Measurements from ENCODE around the gene NUTF2.
"Not testable (repeated sequence)": the region's sequence is repeated elsewhere in the genome, so short reads cannot be mapped to it uniquely, and the experiment has no call there.

The NUTF2 gene

DNA sequence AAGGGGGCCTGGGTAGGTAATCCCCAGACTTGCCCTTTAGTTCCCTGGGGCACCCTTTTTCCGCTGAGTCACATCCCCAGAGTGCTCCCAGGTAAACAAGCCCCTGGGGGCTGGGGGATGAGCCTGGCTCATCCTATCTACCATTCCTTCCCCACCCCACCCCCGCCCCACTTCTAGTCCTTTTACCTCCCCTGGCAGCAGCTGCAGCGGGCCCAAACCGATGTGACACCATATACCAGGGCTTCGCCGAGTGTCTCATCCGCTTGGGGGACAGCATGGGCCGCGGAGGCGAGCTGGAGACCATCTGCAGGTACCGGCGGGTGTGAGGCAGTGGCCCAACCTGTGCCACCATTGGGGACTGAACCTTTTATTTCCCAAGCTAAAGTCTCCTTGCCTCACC, 38.8 kb downstream of the NUTF2 start:
- no peak for DNase-seq (ENCODE audit: low read depth)

DNA sequence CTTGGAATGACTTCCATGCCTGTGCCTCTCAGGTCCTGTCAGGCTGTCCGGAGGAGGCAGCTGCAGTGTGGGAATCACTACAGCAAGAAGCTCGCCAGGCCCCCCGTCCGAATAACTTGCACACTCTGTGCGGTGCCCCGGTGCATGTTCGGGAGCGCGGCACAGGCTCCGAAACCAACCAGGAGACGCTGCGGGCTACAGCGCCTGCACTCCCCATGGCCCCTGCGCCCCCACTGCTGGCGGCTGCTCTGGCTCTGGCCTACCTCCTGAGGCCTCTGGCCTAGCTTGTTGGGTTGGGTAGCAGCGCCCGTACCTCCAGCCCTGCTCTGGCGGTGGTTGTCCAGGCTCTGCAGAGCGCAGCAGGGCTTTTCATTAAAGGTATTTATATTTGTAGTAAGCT, 39.2 kb downstream of the NUTF2 start:
- DNase-seq (ENCODE audit: low read depth) = no peak

DNA sequence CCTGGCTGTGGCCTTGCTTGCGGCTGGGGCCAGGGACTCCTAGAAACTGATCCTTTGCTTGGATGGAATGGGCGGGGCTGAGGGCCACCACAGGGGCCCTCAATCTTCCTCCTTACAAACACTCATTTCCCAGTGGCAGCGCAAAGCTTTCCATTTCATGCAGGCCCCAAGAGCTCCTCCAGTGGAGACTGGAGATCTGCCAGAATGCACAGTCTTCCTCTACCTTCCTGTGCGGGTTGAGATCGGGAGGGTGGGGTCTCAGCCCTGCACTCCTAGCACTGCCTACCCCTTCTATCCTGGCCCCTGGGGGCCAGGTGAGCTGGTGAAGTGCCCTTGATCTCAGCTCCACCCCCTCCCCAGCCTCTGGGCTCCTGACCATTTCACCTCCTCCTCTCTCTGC, 39.7 kb downstream of the NUTF2 start:
- DNase-seq (ENCODE audit: low read depth) = no peak

DNA sequence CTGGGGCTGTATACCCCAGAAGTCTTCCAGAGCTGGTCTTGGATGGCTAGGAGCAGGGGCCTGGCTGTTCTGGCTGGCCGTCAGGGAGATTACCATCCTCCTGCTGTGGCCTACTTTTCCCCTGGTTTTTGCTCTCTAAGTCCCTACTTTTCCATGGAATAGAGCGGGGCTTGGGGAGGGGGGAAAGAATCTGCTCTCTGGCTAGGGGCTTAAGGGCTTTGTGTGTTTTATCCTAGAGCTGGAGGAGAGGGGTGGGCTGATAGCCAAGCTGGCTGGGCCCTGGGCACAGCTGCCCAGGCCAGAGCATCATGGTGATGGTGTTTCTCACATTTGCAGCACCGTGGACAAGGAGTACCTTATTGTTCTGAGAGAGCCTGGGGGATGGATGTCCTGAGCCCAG, 41.6 kb downstream of the NUTF2 start:
- DNase-seq (ENCODE audit: low read depth) = no peak

DNA sequence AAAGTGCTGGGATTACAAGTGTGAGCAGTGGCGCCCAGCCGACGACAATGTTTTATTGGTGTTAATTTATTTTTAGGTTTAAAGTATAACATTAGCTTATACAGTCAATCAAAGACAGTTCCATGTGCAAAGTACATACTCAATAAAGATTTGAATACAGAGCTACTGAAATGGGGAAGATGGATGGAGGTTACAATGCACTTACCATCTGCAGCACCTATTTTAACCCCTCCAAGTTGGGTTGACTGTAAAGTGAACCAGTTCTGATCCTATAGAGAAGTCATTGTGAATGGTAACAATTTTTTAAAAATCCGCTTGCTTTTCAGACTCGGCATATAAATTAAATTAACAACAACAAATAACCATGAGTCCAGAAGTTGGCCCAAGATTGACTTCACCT, 45.6 kb downstream of the NUTF2 start:
- no peak for DNase-seq (ENCODE audit: low read depth)

DNA sequence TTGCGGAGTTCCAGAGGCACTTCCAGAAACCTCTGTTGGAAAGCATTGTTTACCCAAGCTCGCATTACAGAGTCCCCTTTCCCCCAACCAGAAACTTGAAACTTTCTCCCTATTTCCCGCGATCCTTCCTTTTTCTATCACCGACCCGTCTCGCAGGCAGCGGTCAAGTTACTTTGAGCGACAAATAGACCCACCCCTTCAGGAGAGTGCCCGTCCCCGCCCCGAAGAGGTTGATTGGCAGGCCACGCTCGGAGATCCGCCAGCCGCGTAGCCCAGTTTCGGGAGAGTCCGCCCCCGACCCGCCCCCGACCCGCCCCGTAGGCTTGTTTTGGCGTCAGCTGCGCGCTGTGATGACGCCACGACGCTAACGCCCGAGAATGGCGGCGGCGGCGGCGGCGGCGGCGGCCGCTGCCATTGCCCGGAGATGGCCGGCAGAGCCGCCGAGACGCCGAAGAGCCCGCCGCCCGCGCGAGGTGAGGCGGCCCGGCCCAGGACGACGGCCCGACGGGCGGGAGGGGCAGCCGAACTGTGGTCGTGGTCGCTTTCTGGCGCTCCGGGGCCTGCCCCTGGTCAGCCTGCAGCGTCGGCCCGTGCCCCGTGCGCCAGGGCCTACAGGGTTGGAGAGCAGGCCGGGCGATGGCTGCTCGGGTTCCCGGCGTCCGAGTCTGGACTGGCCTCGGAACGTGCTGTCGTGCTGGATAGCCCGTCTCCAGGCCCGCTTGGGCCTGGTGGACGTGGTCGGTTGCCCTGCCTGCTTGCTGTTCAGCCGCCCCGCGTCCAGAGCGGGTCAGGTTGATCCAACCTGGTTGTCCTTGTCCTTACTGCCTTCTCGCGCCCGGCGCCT, 46.4 kb downstream of the NUTF2 start, which contains the start of gene PSKH1:
PSKH1 (plus strand) TSS at position 356 of the 844 bp plus-strand sequence. CDS start 15,496 bp downstream, outside the sequence.
- DNase-seq (ENCODE audit: low read depth) = peak; percentile 84

DNA sequence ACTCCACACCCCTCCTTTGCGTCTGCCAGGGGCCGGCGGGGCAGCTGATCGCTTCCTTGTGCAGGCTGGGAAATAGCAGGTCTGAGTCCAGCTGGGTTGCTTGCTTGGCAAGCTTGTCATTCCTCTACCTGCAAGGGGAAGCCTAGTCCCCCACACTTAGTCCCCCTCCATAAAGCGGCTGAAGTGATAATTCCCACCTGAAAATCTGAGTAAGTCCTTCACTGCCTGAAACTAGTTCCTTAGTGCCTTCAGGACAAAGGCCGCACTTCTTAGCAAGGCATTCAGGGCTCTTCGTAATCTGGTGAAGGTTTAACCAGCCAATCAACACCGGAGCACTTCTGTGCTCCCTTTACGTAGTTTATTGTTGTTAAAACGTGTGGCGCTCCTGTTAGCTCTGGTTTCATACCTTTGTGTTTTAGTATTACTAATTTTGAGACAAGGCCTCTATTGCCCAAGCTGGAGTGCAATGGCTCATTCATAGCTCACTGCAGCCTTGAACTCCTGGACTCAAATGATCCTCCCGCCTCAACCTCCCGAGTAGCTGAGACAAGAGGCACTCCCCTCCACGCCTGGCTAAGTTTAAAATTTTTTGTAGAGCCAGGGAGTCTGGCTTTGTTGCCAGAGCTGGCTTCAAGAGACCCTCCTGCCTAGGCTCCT, 47.1 kb downstream of the NUTF2 start:
- no peak for DNase-seq (ENCODE audit: low read depth)

DNA sequence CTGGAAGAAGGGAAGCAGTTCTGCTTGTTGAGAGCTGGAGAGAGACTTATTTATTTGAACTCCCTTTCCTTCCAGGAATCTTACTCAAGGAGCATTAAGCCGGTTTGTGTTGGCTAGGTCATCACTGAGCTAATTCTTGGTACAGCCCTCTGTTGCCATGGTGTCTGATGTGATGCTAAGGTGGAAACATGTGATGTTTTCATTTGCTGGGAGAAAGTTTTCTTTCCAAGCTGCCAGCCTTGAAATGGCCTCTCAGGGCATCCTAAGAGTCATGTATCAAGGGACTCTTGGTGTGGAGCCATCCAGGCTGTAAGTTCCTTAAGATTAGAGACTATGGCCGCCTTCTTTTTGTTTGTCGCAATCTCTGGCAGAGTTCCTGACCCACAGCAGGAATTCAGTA, 50.5 kb downstream of the NUTF2 start:
- DNase-seq (ENCODE audit: low read depth) = no peak

DNA sequence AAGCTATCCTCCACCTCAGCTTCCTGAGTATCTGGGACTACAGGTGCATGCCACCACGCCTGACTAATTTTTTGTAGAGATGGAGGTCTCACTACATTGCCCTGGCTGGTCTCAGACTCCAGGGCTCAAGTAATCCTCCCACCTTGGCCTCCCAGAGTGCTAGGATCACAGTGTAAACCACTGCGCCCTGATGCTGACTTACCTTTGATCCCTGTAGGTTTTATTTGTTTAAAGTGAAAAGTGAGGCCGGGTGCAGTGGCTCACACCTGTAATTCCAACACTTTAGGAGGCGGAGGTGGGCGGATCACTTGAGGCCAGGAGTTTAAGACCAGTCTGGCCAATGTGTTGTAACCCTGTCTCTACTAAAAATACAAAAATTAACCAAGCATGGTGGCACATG, 55.0 kb downstream of the NUTF2 start:
- no peak for DNase-seq (ENCODE audit: low read depth)

DNA sequence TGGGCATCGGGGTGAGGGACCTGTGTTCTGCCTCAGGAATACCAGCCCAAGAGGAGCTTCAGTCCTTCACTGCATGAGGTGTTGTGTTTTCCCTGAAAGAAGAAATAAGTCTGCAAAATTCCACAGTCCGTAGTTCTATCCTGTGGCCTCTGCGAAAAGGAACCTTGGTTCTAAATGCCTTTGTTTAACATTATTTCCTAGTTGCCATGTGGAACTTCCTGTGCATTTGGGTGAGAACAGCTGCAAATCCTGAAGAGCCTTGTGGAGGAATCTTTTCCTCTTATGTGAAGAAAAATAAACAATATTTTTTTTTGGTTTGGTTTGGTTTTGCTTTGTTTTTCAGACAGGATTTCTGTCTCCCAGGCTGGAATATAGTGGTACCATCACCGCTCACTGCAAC, 56.1 kb downstream of the NUTF2 start:
- DNase-seq (ENCODE audit: low read depth) = no peak

DNA sequence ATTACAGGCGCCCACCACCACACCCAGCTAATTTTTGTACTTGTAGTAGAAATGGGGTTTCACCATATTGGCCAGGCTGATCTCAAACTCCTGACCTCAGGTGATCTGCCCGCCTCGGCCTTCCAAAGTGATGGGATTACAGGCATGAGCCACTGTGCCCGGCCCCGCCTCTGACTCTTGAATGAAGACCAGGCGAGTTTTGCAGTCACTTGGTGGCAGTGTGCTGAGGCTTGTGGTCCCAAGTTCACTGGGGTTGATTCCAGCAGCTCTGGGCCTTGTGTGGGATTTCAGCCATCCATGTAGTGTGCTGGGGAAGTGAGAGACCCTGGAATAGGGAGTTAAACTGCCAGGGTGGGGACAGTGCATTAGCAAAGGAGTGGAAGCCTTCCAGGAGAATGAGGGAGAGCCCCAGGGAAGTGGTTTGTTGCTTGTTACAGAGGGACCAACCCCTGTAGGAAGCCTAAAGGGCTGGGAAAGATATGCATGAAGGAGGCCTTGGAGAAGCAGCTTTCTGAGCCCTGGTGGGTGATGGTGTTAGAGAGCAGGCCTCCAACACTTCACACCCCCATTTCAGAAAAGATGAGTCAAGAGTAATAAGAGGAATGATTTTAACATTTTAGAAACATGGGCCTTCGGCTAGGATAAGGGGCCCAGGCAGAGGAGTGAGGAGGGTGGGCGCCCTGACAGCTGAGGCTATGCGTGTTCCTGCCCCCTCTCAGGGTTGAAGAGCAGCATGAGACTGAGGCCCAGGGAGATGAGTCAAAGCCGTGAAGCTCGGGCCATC, 60.9 kb downstream of the NUTF2 start:
- DNase-seq (ENCODE audit: low read depth) = no peak

DNA sequence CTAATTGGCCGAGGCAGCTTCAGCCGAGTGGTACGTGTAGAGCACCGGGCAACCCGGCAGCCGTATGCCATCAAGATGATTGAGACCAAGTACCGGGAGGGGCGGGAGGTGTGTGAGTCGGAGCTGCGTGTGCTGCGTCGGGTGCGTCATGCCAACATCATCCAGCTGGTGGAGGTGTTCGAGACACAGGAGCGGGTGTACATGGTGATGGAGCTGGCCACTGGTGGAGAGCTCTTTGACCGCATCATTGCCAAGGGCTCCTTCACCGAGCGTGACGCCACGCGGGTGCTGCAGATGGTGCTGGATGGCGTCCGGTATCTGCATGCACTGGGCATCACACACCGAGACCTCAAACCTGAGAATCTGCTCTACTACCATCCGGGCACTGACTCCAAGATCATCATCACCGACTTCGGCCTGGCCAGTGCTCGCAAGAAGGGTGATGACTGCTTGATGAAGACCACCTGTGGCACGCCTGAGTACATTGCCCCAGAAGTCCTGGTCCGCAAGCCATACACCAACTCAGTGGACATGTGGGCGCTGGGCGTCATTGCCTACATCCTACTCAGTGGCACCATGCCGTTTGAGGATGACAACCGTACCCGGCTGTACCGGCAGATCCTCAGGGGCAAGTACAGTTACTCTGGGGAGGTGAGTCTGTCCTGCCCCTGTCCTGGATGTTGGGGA, 62.5 kb downstream of the NUTF2 start:
- no peak for DNase-seq (ENCODE audit: low read depth)

DNA sequence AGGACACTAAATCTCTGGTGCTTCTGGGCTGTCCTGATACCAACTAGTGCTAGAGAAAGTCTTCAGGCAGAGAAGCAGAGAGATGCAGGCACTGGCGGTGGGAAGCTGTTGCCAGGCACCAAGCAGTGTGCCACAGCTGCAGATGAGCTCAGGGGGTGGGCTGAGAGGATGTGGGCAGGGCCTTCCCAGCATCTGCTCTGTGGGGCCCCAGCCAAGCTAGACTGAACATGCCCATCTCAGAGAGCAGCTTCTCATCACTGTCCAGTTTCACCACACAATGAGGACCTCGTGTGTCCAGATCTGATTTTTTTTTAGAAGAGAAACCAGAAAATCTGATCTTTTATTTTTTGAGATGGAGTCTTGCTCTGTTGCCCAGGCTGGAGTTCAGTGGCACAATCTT, 63.4 kb downstream of the NUTF2 start:
- no peak for DNase-seq (ENCODE audit: low read depth)

DNA sequence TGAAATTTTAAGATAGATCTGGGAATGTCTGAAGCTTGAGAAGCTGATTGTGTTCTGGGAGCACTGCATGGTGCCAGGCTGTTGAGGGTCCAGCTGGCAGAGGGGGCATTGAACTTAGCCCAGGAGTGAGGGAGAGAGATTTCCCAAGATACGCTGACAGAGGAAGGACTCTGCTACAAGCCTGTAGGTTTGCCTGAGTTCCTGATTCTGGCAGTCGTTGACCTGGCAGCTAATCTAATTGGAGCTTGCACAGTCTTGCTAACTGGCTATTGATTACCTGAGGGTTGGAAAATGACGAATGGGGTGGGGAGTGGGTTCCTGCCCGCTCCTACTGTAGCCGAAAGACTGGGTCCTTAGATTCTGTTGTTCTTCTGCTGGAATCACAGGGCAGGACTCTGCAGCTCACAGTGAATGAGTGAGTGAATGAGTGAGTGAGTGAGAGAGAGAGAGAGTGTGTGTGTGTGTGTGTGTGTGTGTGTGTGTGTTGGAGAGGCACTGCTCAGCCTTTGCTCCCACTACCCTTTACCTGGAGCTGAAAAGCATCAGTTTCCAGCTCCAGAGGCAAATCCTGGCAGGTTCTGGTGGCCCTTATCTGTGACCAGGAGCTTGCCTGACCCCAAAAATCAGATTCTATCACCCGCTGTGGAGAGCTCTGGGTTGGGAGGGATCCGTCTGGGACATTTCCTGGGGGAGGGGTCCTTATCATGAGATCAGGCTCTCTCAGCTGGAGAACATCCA, 68.2 kb downstream of the NUTF2 start:
- no peak for DNase-seq (ENCODE audit: low read depth)

DNA sequence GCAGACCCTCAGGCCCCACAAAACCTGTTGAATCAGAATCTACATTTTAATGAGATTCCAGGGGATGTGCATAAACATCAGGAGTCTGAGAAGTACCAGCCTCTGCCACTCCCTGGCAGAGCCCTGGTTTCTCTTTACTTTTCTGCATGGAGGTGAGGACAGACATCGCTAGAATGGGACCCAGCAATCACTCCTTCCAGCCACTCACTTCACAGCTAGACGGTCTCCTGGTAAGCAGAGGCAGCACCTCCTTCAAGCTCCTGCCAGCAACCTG, 68.7 kb downstream of the NUTF2 start:
- DNase-seq (ENCODE audit: low read depth) = not testable (repeated sequence)

DNA sequence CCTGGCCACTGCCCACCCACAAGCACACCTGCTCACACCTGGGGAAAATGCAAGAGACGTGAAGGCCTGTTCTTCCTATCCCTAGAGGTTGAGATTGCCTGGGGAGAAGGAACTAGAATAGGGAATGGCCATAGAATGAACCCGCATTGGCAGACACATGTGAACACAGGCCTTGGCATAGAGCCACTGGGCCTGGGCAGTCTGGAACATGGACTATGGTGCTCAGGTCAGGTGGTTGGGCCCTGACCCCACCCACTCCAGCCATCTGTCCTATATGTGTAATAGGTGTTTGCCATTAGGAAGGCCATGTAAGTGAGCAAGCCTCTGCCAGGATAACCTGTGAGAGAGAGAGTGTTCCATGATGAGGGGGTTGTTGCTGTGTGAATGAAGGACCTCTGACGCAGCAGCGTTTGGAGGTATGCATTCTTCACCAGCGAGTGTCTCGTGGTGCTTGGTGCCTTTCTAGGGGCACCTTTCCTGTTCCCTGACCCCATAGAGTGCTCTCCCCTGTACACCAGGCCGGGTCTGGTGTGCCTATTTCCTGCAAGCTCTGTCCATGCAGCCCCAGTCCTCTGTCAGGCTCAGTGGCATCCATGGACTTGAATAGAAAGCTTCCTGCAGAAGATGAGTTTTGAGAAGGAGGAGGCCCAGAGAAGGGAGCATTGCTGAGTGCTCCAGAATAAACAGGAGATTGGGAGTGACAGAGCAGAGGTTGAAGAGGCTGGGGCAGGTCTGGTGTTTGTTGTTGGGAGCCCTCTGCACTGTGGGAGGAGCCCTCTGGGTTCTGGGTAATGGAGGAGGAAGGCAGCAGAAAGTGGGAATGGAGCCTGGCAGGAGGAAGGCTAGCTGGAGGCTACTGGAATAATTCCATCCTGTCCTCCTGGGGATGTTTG, 69.3 kb downstream of the NUTF2 start:
- DNase-seq (ENCODE audit: low read depth) = no peak

DNA sequence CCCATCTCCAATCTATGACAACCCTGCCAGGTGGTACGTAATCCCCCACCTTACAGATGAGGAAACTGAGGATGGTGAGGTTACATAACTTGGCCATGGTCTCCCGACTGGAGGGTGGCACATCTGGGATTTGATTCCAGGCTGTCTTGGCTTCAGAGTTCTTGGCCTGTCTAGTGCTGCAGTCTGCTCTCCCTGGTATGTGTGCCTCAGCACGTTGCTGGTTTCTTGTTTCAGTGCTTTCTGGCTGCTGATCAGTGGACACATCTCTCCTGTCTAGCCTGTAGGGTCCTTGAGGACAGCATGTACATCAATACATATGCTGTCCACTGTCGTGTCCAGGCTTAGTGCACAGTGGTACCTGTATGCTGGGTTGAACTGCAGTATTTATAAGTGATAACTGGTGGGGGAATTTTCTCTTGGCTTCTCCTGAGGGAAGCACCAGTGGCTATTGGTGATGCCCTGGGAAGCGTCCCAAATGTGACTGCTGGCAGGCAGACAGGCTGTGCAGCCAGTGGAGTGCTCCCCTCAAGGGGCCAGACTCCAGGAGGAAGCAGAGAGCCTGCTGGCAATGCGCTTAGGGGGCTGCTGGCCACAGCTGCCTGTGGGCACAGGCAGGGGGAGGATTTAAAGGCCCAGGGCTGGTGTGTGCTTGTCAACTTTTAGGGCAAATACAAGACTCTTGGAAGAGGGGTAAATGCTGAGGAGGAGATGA, 70.6 kb downstream of the NUTF2 start:
- DNase-seq (ENCODE audit: low read depth) = no peak

DNA sequence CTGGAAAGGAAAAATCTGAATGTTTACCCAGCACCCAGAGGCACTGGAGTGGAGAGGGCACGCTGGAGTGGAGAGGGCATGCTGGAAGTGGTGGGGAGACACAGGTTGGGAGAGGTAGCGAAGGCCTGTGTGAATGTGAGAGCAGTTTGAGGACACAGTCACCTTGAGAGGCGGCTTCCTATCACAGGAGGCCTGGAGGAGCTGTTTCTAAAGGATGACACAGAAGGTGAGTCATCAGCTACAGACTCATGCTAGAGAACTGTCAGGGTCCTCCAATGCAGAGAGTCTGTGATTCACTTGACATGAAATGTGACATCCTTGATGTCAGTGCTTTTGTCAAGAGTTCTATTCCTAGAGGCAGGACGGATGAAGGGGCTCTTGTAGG, 71.1 kb downstream of the NUTF2 start:
- DNase-seq (ENCODE audit: low read depth) = no peak

DNA sequence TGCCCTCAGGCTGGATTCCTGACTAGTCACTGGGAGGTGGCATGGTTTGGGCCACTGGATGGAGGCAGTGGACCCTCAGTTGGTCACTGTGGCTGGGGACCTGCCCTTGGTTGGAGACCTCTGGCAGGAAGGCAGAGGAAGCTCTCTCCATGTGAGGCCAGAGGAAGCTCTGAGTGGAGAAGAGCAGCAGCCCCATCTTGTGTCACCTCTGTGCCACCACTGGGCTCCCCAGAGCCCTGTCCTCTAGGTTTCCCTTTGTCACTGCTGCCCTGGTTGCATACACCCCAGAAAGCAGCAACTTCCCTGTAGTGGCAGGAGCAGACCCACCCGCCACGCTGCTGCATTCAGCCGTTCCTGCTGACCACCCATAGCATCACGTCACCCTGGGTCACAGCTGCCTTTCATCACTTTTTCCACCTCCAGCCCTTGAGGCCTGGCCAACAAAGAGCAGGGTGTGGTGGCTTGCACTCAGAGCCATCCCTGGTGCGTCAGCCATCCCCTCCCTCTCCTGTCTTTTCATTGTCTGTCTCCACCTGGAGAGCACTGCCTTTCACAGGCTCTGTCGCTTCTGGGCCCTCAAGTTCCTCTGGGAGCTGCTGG, 73.0 kb downstream of the NUTF2 start:
- DNase-seq (ENCODE audit: low read depth) = no peak

Measured in stimulated activated CD8-positive, alpha-beta memory T cell treated with anti-CD3 and anti-CD28 coated beads, Interleukin-15, amount 100 ng/mL, for 1 hour (primary cell).